ENCODE data around the gene GPR162. TPM values are rescaled to one million over a fixed set of nuclear protein-coding genes. Genes with fewer than 3 reads are reported as not detected.

The GPR162 gene
- total and polyA plus RNA-seq, 2 donors from 2014 or later: 5.0 to 9.8 TPM

GRCh38 chr12:6834873-6835272 is 13.3 kb downstream of the GPR162 start:
- H3K27me3 ChIP-seq (ENCODE audit: control insufficient read depth, insufficient read depth, low read length): no peaks in the 10 kb centered on the region
- DNase-seq: peak in 1 of 5 donors; percentile 5
- no peak for TF ChIP-seq CTCF (IDR thresholded peaks at IDR 0.05; ENCODE audit: borderline replicate concordance, extremely low read depth, insufficient read depth)
- FAIRE-seq: no peak
- H3K9me3 ChIP-seq (ENCODE audit: control insufficient read depth in 2 of 3, insufficient read depth in 1 of 3, low read length in 3 of 3): no peaks in the 10 kb centered on the region
- intact Hi-C loops (cut with DNase I): no loop called here
- no peak overlapping the region for H3K9ac ChIP-seq (ENCODE audit: low read length in 3 of 3)
- no peak overlapping the region for H3K27ac ChIP-seq (ENCODE audit: low read depth in 2 of 2, low read length in 2 of 2)
- no peak overlapping the region for H3K4me3 ChIP-seq (ENCODE audit: low read length in 3 of 3)
- peaks cover 0 to 5% (median 0%) of the 10 kb centered on the region in 3 donors for H3K36me3 ChIP-seq (ENCODE audit: control insufficient read depth in 2 of 3, insufficient read depth in 3 of 3, low read length in 3 of 3)
- no peaks in the 10 kb centered on the region for H3K4me1 ChIP-seq (ENCODE audit: control insufficient read depth in 2 of 3, insufficient read depth in 2 of 3, low read depth in 1 of 3, low read length in 3 of 3)

- no peak overlapping the region for H3K4me3 ChIP-seq (ENCODE audit: low read length in 3 of 3)
- no peaks in the 10 kb centered on the region for H3K27me3 ChIP-seq (ENCODE audit: control insufficient read depth, insufficient read depth, low read length)
- intact Hi-C loops (cut with DNase I): no loop called here
- H3K9ac ChIP-seq (ENCODE audit: low read length in 3 of 3): no peak overlapping the region
- DNase-seq (peak in 1 of 5 donors; percentile 66), FAIRE-seq (no peak)
- H3K9me3 ChIP-seq (ENCODE audit: control insufficient read depth in 2 of 3, insufficient read depth in 1 of 3, low read length in 3 of 3): no peaks in the 10 kb centered on the region
- no peak for TF ChIP-seq CTCF (IDR thresholded peaks at IDR 0.05; ENCODE audit: borderline replicate concordance, extremely low read depth, insufficient read depth)
- H3K4me1 ChIP-seq (ENCODE audit: control insufficient read depth in 2 of 3, insufficient read depth in 2 of 3, low read depth in 1 of 3, low read length in 3 of 3): no peaks in the 10 kb centered on the region
- H3K27ac ChIP-seq (ENCODE audit: low read depth in 2 of 2, low read length in 2 of 2): no peak overlapping the region
- H3K36me3 ChIP-seq (ENCODE audit: control insufficient read depth in 2 of 3, insufficient read depth in 3 of 3, low read length in 3 of 3): peaks cover 0 to 7% (median 0%) of the 10 kb centered on the region in 3 donors
Measured at GRCh38 chr12:6836851-6837250, 15.2 kb downstream of the GPR162 start.

- no peak for FAIRE-seq
- no peak for TF ChIP-seq CTCF (IDR thresholded peaks at IDR 0.05; ENCODE audit: borderline replicate concordance, extremely low read depth, insufficient read depth)
Measured at GRCh38 chr12:6837370-6838060, 15.9 kb downstream of the GPR162 start.

More at GRCh38 chr12:6837370-6838060, 15.9 kb downstream of the GPR162 start:
- H3K27ac ChIP-seq (ENCODE audit: low read depth in 2 of 2, low read length in 2 of 2): no peak overlapping the region
- no peaks in the 10 kb centered on the region for H3K4me1 ChIP-seq (ENCODE audit: control insufficient read depth in 2 of 3, insufficient read depth in 2 of 3, low read depth in 1 of 3, low read length in 3 of 3)
- peak in 1 of 5 donors; percentile 71 for DNase-seq
- intact Hi-C loops (cut with DNase I): no loop called here
- H3K36me3 ChIP-seq (ENCODE audit: control insufficient read depth in 2 of 3, insufficient read depth in 3 of 3, low read length in 3 of 3): peaks cover 0 to 9% (median 0%) of the 10 kb centered on the region in 3 donors
- no peaks in the 10 kb centered on the region for H3K27me3 ChIP-seq (ENCODE audit: control insufficient read depth, insufficient read depth, low read length)
- no peaks in the 10 kb centered on the region for H3K9me3 ChIP-seq (ENCODE audit: control insufficient read depth in 2 of 3, insufficient read depth in 1 of 3, low read length in 3 of 3)
- no peak overlapping the region for H3K9ac ChIP-seq (ENCODE audit: low read length in 3 of 3)
- no peak overlapping the region for H3K4me3 ChIP-seq (ENCODE audit: low read length in 3 of 3)

Data from kidney (tissue), 14 donors.